ENCODE results near the gene PRDM15. TPM values are rescaled to one million over a fixed set of nuclear protein-coding genes. Genes with fewer than 3 reads are reported as not detected.

The PRDM15 gene
- polyA plus RNA-seq, 3 donors = 5.4 to 5.7 (median 5.4) TPM

- no peak for DNase-seq (ENCODE audit: low read depth in 3 of 3, low spot score in 2 of 3)
These were observed 112.1 kb downstream of the PRDM15 start, which contains the start of gene RIPK4 for GRCh38 chr21:41766883-41767605. RIPK4 (minus strand) TSS chr21:41767052; CDS start chr21:41767041, 11 bp downstream.

- DNase-seq (ENCODE audit: low read depth in 3 of 3, low spot score in 2 of 3) = no peak
These were observed 112.9 kb downstream of the PRDM15 start for GRCh38 chr21:41765973-41766882.

- DNase-seq (ENCODE audit: low read depth in 3 of 3, low spot score in 2 of 3) = no peak
These were observed 113.7 kb downstream of the PRDM15 start for GRCh38 chr21:41765420-41765821.

GRCh38 chr21:41764558-41765419 lies 114.4 kb downstream of the PRDM15 start:
- no peak for DNase-seq (ENCODE audit: low read depth in 3 of 3, low spot score in 2 of 3)

GRCh38 chr21:41763996-41764395 lies 115.1 kb downstream of the PRDM15 start:
- DNase-seq (ENCODE audit: low read depth in 3 of 3, low spot score in 2 of 3) = no peak

GRCh38 chr21:41763398-41763931 lies 115.7 kb downstream of the PRDM15 start:
- no peak for DNase-seq (ENCODE audit: low read depth in 3 of 3, low spot score in 2 of 3)

GRCh38 chr21:41762753-41763152 lies 116.4 kb downstream of the PRDM15 start:
- no peak for DNase-seq (ENCODE audit: low read depth in 3 of 3, low spot score in 2 of 3)

- no peak for DNase-seq (ENCODE audit: low read depth in 3 of 3, low spot score in 2 of 3)
These were observed 117.1 kb downstream of the PRDM15 start for GRCh38 chr21:41761934-41762635.

- no peak for DNase-seq (ENCODE audit: low read depth in 3 of 3, low spot score in 2 of 3)
These were observed 117.8 kb downstream of the PRDM15 start for GRCh38 chr21:41761211-41761933.

- no peak for DNase-seq (ENCODE audit: low read depth in 3 of 3, low spot score in 2 of 3)
These were observed 118.7 kb downstream of the PRDM15 start for GRCh38 chr21:41760411-41760810.

- DNase-seq (ENCODE audit: low read depth in 3 of 3, low spot score in 2 of 3) = no peak
These were observed 119.2 kb downstream of the PRDM15 start for GRCh38 chr21:41759926-41760325.

GRCh38 chr21:41759214-41759840 lies 119.8 kb downstream of the PRDM15 start:
- no peak for DNase-seq (ENCODE audit: low read depth in 3 of 3, low spot score in 2 of 3)

- DNase-seq (ENCODE audit: low read depth in 3 of 3, low spot score in 2 of 3) = no peak
These were observed 120.6 kb downstream of the PRDM15 start for GRCh38 chr21:41758550-41758949.

- no peak for DNase-seq (ENCODE audit: low read depth in 3 of 3, low spot score in 2 of 3)
These were observed 123.0 kb downstream of the PRDM15 start for GRCh38 chr21:41755934-41756773.

GRCh38 chr21:41755258-41755933 lies 123.7 kb downstream of the PRDM15 start:
- DNase-seq (ENCODE audit: low read depth in 3 of 3, low spot score in 2 of 3) = no peak

GRCh38 chr21:41754479-41754891 lies 124.7 kb downstream of the PRDM15 start:
- no peak for DNase-seq (ENCODE audit: low read depth in 3 of 3, low spot score in 2 of 3)
